Astrocyte of the cerebellum (primary cell): ENCODE measurements around the gene TOX3.

Source experiments
- DNase-seq: peaks from one replicate; pipeline ENCODE4 v3.0.0-alpha.2; 2011; ENCODE audit warnings: low read depth
- H3K4me3 ChIP-seq: 2 replicates; pipeline ENCODE4 v1.5.1; 2011; ENCODE audit warnings: mild to moderate bottlenecking, low read depth, low read length, moderate library complexity
- CTCF ChIP-seq: IDR thresholded peaks from 2 replicates; pipeline ENCODE4 v1.5.1; 2012; ENCODE audit warnings: low read length, low read depth, moderate library complexity, mild to moderate bottlenecking; ENCODE audit errors: missing control alignments
- in situ Hi-C: cut with HindIII; loops from 2 replicates; pipeline ENCODE4 v1.10.0; 2017; ENCODE audit warnings: low sequenced_read_pairs

TOX3 gene

GRCh38 chr16:52548261-52549010 is 1.5 kb upstream of the TOX3 start:
- H3K4me3 ChIP-seq, result no peak overlapping the region
- in situ Hi-C loops, result no loop called here
- no peak for TF ChIP-seq CTCF
- DNase-seq, result no peak

GRCh38 chr16:52547834-52548215 is 882 bp upstream of the TOX3 start:
- in situ Hi-C loops, result no loop called here

DNA sequence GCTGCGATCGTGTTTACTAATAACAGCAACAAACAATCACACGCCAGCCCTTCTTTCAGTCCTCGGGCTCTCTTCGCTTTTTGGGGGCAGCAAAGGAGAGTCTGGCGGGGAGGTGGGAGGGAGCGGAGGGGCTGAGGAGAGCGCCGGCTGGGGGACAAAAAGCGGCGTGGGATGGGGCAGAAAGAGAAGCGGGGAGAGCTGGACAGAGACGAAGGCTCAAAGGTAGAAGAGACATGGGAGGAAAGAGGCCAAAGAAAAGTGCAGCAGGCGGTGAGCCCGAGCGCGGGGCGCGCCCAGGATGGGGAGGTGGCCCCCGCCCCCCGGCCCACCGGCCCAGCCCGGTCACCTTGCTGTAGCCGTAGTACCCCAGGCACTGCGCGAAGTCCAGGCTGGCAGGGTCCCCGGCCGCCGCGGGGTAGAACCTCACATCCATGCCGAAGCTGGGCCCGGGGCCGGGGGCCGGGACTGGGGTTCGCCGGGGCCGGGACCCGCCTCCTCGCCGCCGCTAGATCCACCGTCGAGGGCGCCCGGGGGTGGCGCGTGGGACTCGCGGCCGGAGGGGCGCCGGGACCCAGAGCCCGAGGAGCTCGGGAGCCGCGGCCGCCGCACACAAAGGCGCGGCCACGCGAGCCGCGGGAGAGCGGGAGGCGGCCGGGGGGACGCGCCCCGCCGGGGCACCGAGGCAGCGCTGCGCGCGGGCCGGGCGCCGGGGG is 496 bp downstream of the TOX3 start:
- DNase-seq, result no peak
- in situ Hi-C loops, result no loop called here
- no peak for TF ChIP-seq CTCF
- H3K4me3 ChIP-seq, result peak overlapping the region; percentile 24

More at GRCh38 chr16:52547834-52548215, 882 bp upstream of the TOX3 start:
- no peak overlapping the region for H3K4me3 ChIP-seq
- TF ChIP-seq CTCF, result no peak
- DNase-seq, result no peak

DNA sequence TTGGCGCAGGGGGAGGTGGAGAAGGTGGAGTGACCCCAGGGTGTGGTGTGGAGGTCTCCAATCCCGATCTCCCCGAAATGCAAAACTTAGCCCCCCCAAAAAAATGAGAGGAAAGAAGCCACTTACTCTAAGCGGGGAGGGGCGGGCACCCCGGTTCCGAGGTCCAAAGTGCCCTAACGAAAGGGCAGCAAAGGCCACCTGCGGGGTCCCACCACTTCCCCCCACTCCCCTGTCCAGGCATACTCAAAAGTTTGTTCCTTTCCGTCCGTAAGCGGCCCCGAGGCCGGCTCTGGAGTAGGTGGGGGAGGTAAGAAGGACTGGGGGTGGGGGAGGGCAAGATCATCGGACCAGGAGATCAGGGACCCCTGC is 1.1 kb downstream of the TOX3 start:
- in situ Hi-C loops, result no loop called here
- no peak for TF ChIP-seq CTCF
- H3K4me3 ChIP-seq, result peak overlapping the region; percentile 21
- DNase-seq, result no peak

DNA sequence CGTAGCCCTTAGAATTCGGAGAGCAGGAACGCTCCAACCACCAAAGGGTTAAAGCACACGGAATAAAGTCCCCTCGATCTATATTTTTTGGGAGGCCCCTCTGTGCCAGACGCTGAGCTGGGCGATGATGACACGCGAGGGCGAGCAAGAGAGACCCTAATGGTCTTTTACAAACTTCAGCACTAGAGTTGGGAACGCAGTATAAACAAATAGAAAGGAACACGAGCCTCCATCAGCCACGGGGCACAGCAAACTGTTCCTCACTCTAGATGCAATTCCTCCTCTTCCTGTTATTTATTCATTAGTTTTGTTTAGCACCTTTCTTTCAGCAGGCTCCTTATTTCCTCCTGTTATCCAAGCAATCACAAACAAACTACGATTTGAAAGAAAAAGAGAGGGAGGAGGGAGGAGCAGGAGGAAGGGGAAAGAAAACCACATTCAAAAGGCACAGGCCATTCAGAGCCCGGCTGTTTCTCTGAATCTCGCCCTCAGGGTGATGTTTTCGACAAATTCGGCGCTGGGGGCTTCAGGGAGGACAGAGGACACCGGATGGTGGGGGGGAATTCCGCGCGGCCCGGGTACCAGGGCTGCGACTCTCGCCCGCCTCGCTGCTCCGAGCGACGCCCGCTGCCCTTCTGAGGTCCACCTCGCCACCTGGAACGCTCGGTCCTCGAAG is 1.6 kb downstream of the TOX3 start:
- in situ Hi-C loops, result no loop called here
- H3K4me3 ChIP-seq, result peak overlapping the region; percentile 21
- no peak for TF ChIP-seq CTCF
- DNase-seq, result no peak

DNA sequence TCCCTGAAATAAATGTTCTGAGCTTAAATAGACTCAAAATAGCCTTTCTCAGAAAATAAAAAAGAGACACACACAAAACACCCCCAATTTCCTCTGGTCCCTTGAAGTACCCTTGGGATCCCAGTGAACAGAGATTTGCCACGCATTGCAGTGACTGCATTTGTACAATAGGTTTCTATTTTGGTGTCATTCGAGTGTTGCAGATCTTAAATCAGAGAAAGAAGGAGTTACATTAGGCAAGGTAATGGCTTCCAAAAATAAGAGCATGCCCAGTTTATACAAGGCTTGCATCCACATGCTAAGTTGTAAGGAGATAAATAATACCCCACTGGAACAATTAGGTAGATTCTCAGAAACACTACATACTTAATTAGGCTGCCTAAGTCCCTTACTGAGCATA is 2.2 kb downstream of the TOX3 start:
- no peak for DNase-seq
- no peak for TF ChIP-seq CTCF
- no peak overlapping the region for H3K4me3 ChIP-seq
- in situ Hi-C loops, result no loop called here
